Astrocyte (in vitro differentiated cells and primary cell): ENCODE data around the gene RNF144A. TPM values are rescaled to one million over a fixed set of nuclear protein-coding genes. Genes with fewer than 3 reads are reported as not detected.

Source experiments
- DNase-seq: peaks from one replicate; pipeline ENCODE4 v3.0.0-alpha.2; 2010; ENCODE audit warnings: low read depth
- FAIRE-seq: peaks from 2 replicates; lab custom pipeline; 2011; peaks lifted over from hg19 to GRCh38; lab: Jason Lieb, UNC
- H2AFZ ChIP-seq: 2 replicates; pipeline ENCODE4 v1.6.0; 2012; ENCODE audit warnings: low read depth, low read length, inconsistent platforms
- H3K27ac ChIP-seq: 2 replicates; pipeline ENCODE4 v1.5.1; 2011; ENCODE audit warnings: low read depth, low read length, inconsistent platforms
- H3K27me3 ChIP-seq: 2 replicates; pipeline ENCODE4 v1.6.0; 2011; ENCODE audit warnings: low read length, inconsistent platforms; ENCODE audit not compliant: insufficient read depth
- H3K36me3 ChIP-seq: 2 replicates; pipeline ENCODE4 v1.5.1; 2011; ENCODE audit warnings: low read length, inconsistent platforms; ENCODE audit not compliant: insufficient read depth
- H3K4me1 ChIP-seq: 2 replicates; pipeline ENCODE4 v1.5.1; 2011; ENCODE audit warnings: low read length, inconsistent platforms; ENCODE audit not compliant: insufficient read depth
- H3K4me2 ChIP-seq: 2 replicates; pipeline ENCODE4 v1.6.0; 2012; ENCODE audit warnings: low read length, inconsistent platforms
- H3K4me3 ChIP-seq: 2 replicates; pipeline ENCODE4 v1.5.1; 2011; ENCODE audit warnings: low read depth, mild to moderate bottlenecking, low read length, inconsistent platforms; ENCODE audit not compliant: insufficient read depth
- H3K79me2 ChIP-seq: 2 replicates; pipeline ENCODE4 v1.6.0; 2012; ENCODE audit warnings: mild to moderate bottlenecking, low read length, inconsistent platforms; ENCODE audit not compliant: insufficient read depth
- H3K9ac ChIP-seq: 2 replicates; pipeline ENCODE4 v1.6.0; 2012; ENCODE audit warnings: mild to moderate bottlenecking, low read length, inconsistent platforms
- H3K9me3 ChIP-seq: 2 replicates; pipeline ENCODE4 v1.5.1; 2012; ENCODE audit warnings: low read depth, mild to moderate bottlenecking, low read length, inconsistent platforms; ENCODE audit not compliant: insufficient read depth
- H4K20me1 ChIP-seq: 2 replicates; pipeline ENCODE4 v1.6.0; 2012; ENCODE audit warnings: low read length, inconsistent platforms; ENCODE audit not compliant: insufficient read depth
- H3K27ac Mint-ChIP-seq: one replicate; pipeline ENCODE4 v1.8.0; 2021; ENCODE audit warnings: mild to moderate bottlenecking, mixed read lengths; ENCODE audit not compliant: unreplicated experiment
- H3K27me3 Mint-ChIP-seq: one replicate; pipeline ENCODE4 v1.8.0; 2021; ENCODE audit warnings: low read depth, mixed read lengths; ENCODE audit not compliant: unreplicated experiment
- H3K36me3 Mint-ChIP-seq: one replicate; pipeline ENCODE4 v1.8.0; 2021; ENCODE audit warnings: low read depth, mixed read lengths; ENCODE audit not compliant: unreplicated experiment
- H3K4me1 Mint-ChIP-seq: one replicate; pipeline ENCODE4 v1.8.0; 2021; ENCODE audit warnings: low read depth, mixed read lengths; ENCODE audit not compliant: unreplicated experiment
- H3K4me3 Mint-ChIP-seq: one replicate; pipeline ENCODE4 v1.8.0; 2021; ENCODE audit warnings: mild to moderate bottlenecking, moderate library complexity, mixed read lengths; ENCODE audit not compliant: unreplicated experiment
- H3K9me3 Mint-ChIP-seq: one replicate; pipeline ENCODE4 v1.8.0; 2021; ENCODE audit warnings: mild to moderate bottlenecking, mixed read lengths; ENCODE audit not compliant: unreplicated experiment
- EZH2 ChIP-seq: IDR thresholded peaks from 2 replicates; pipeline ENCODE4 v1.6.1; 2012; ENCODE audit warnings: mild to moderate bottlenecking, low read length, inconsistent platforms; ENCODE audit not compliant: insufficient read depth
- total RNA-seq: library from RNA; stranded (reverse); gene quantifications from 2 replicates; pipeline ENCODE4 v1.2.1, GENCODE V29; 2021
- TF ChIP-seq, protein P1 (sequence below): IDR thresholded peaks from 2 replicates; pipeline ENCODE4 v1.5.1; 2011; ENCODE audit warnings: low read depth, mild to moderate bottlenecking, inconsistent platforms, low read length, moderate library complexity; ENCODE audit not compliant: insufficient read depth

RNF144A gene
- total RNA-seq, 1 donor from 2014 or later, result 4.9 TPM

DNA sequence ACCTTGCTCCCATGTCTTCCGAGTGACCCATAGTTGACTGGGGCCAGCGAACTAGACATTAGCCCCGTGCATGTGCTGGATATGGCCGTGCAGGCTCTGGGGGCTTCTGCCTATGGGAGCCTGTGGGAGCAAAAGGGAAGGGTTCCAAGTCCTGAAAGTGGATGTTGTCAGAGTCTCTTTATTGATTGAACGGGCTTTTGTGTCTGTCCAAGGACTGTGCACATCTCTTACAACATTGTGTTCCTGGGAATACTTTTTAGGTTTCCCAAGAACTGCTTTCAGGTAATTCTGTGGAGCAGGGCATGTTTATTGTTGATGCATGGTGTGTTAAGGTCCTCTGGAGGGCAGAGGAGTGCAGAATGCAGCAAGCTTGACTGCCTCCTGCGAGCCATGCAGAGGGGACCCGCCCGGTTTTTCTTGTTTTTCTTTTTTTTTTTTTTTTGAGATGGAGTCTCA is 5.0 kb downstream of the RNF144A start:
- Histone ChIP-seq H3K36me3 (no peaks in the 10 kb centered on the region), H3K4me1 (no peaks in the 10 kb centered on the region), H3K9ac (no peak overlapping the region), H3K4me2 (no peak overlapping the region), H2AFZ (no peak overlapping the region), H3K27me3 (no peaks in the 10 kb centered on the region), H3K27ac (no peak overlapping the region), H3K79me2 (peaks cover 8% of the 10 kb centered on the region), H4K20me1 (peaks cover 42% of the 10 kb centered on the region), H3K9me3 (peaks cover 2% of the 10 kb centered on the region), H3K4me3 (no peak overlapping the region)
- Mint-ChIP-seq H3K4me1 (peaks cover 11% of the 10 kb centered on the region), H3K36me3 (no peaks in the 10 kb centered on the region), H3K27ac (no peak overlapping the region), H3K9me3 (no peaks in the 10 kb centered on the region), H3K27me3 (peaks cover 4% of the 10 kb centered on the region), H3K4me3 (no peak overlapping the region)
- DNase-seq, result no peak
- TF ChIP-seq EZH2, result no peak
- TF ChIP-seq, protein P1, sequence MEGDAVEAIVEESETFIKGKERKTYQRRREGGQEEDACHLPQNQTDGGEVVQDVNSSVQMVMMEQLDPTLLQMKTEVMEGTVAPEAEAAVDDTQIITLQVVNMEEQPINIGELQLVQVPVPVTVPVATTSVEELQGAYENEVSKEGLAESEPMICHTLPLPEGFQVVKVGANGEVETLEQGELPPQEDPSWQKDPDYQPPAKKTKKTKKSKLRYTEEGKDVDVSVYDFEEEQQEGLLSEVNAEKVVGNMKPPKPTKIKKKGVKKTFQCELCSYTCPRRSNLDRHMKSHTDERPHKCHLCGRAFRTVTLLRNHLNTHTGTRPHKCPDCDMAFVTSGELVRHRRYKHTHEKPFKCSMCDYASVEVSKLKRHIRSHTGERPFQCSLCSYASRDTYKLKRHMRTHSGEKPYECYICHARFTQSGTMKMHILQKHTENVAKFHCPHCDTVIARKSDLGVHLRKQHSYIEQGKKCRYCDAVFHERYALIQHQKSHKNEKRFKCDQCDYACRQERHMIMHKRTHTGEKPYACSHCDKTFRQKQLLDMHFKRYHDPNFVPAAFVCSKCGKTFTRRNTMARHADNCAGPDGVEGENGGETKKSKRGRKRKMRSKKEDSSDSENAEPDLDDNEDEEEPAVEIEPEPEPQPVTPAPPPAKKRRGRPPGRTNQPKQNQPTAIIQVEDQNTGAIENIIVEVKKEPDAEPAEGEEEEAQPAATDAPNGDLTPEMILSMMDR, result no peak
- no peak for FAIRE-seq

DNA sequence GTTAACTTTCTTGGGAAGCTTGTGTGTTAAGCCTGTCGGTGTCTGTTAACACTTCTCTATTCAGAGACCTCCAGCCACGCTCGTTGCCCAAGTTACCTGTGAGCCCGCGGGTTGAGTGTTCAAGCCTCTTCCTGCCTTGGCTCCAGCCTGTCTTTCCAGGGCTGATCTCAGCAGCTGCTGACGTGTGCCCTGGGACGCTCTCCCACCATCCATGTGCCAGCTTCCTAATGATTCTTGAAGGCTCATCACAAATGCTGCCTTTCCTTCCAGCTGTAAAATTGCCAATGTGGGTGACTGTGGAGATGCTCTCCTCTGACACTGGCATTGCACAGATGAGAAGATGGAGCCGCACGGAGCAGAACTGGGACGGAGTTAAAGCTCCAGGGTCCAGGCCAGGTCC is 6.1 kb downstream of the RNF144A start:
- H3K4me1 ChIP-seq, result no peaks in the 10 kb centered on the region
- H3K27me3 ChIP-seq, result no peaks in the 10 kb centered on the region
- Mint-ChIP-seq H3K36me3 (peaks cover 1% of the 10 kb centered on the region), H3K4me3 (no peak overlapping the region), H3K4me1 (peaks cover 11% of the 10 kb centered on the region), H3K27me3 (peaks cover 4% of the 10 kb centered on the region), H3K9me3 (no peaks in the 10 kb centered on the region), H3K27ac (no peak overlapping the region)
- H3K4me3 ChIP-seq, result no peak overlapping the region
- H4K20me1 ChIP-seq, result peaks cover 45% of the 10 kb centered on the region
- no peaks in the 10 kb centered on the region for H3K36me3 ChIP-seq
- H3K27ac ChIP-seq, result no peak overlapping the region
- peaks cover 8% of the 10 kb centered on the region for H3K79me2 ChIP-seq
- DNase-seq, result no peak
- TF ChIP-seq, protein P1, result no peak
- TF ChIP-seq EZH2, result no peak
- peaks cover 2% of the 10 kb centered on the region for H3K9me3 ChIP-seq
- no peak overlapping the region for H3K9ac ChIP-seq
- H2AFZ ChIP-seq, result no peak overlapping the region
- no peak for FAIRE-seq
- H3K4me2 ChIP-seq, result no peak overlapping the region

DNA sequence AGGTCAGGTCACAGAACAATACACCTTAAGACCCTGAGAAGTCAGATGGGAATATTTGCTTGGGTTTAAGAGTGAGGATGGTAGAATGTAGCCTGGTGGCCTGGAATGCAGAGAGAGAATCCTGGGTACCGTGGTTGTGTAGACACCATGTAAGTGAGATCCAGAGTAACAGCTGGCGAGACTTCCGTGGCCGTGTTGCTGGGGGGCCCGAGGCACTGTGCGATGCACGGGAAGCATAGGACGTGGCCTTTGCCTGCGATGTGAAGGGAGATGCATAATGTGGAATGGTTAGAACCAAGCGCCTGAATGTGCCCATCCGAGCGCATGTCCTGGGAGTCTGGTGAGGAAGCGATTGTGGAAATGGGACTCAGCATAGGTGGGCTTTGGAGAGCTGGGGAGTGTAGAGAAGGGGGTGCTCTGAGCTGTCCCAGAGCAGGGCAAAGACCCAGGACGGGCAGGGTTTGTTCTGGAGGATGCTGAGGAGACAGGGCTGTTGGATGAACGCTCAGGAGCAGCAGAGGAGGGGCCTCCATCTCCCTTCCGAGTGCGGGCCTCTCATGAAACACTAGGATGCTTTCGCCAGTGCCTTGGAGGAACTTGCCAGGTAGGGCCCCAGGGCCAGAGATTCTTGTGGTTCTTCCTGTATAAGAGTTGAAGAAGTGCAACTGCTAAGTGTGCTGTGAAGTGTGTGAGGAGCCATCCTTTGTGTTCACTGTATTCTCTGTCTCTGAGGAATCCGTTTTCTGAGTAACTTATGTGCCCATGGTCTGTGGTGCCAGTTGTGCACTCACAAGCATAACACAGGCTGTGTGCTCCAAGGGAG is 7.1 kb downstream of the RNF144A start:
- no peaks in the 10 kb centered on the region for H3K9me3 Mint-ChIP-seq
- Histone ChIP-seq H3K79me2 (peaks cover 8% of the 10 kb centered on the region), H3K36me3 (no peaks in the 10 kb centered on the region), H3K4me1 (peaks cover 4% of the 10 kb centered on the region), H3K9ac (no peak overlapping the region), H4K20me1 (peaks cover 44% of the 10 kb centered on the region), H3K4me3 (no peak overlapping the region), H3K9me3 (no peaks in the 10 kb centered on the region), H2AFZ (no peak overlapping the region), H3K27me3 (no peaks in the 10 kb centered on the region), H3K27ac (no peak overlapping the region), H3K4me2 (no peak overlapping the region)
- H3K27ac Mint-ChIP-seq, result no peak overlapping the region
- H3K4me1 Mint-ChIP-seq, result peaks cover 10% of the 10 kb centered on the region
- TF ChIP-seq, protein P1, result no peak
- TF ChIP-seq EZH2, result no peak
- no peak for FAIRE-seq
- H3K27me3 Mint-ChIP-seq, result peaks cover 4% of the 10 kb centered on the region
- peaks cover 1% of the 10 kb centered on the region for H3K36me3 Mint-ChIP-seq
- H3K4me3 Mint-ChIP-seq, result no peak overlapping the region
- DNase-seq, result no peak
